AG04449 (cell line): ENCODE data around the gene NXT1.

Experiments
- CTCF ChIA-PET: fragments of 350-600 bp; formaldehyde crosslinking; extraction: SDS; loops from one replicate; lab custom pipeline; 2021; ENCODE audit warnings: antibody characterized with exemption; lab: Yijun Ruan, JAX
- POLR2A ChIA-PET: fragments of 400-600, 350-600 bp; formaldehyde crosslinking; extraction: SDS; loops from one replicate; lab custom pipeline; 2020; ENCODE audit warnings: antibody characterized with exemption, inconsistent platforms; lab: Yijun Ruan, JAX
- DNase-seq: peaks from one replicate; pipeline ENCODE4 v3.0.0-alpha.2; 2010; ENCODE audit warnings: low read depth, low spot score
- H3K4me3 ChIP-seq: 2 replicates; pipeline ENCODE4 v1.5.1; 2011; ENCODE audit warnings: low read depth, mild to moderate bottlenecking, control low read depth, low read length
- TF ChIP-seq, protein P1 (sequence below): IDR thresholded peaks from one replicate; pipeline ENCODE4 v1.5.1; 2011; ENCODE audit warnings: mild to moderate bottlenecking, moderate library complexity, low read length, control low read depth, inconsistent platforms; ENCODE audit not compliant: insufficient read depth; ENCODE audit errors: missing control alignments

The NXT1 gene

GRCh38 chr20:23349338-23350195, 1.0 kb upstream of the NXT1 start:
- peak overlapping the region; percentile 78 for H3K4me3 ChIP-seq
- TF ChIP-seq, protein P1, sequence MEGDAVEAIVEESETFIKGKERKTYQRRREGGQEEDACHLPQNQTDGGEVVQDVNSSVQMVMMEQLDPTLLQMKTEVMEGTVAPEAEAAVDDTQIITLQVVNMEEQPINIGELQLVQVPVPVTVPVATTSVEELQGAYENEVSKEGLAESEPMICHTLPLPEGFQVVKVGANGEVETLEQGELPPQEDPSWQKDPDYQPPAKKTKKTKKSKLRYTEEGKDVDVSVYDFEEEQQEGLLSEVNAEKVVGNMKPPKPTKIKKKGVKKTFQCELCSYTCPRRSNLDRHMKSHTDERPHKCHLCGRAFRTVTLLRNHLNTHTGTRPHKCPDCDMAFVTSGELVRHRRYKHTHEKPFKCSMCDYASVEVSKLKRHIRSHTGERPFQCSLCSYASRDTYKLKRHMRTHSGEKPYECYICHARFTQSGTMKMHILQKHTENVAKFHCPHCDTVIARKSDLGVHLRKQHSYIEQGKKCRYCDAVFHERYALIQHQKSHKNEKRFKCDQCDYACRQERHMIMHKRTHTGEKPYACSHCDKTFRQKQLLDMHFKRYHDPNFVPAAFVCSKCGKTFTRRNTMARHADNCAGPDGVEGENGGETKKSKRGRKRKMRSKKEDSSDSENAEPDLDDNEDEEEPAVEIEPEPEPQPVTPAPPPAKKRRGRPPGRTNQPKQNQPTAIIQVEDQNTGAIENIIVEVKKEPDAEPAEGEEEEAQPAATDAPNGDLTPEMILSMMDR: no peak
- ChIA-PET CTCF (interaction anchor here (0.5 to 4.2 kb wide), 26 partner anchors 9 to 663 kb away, joined by 3 to 43 read pairs (median 4); partner anchors contain the start of genes CST9 and NAPB), POLR2A (interaction anchor here (0.9 to 2.5 kb wide), 7 partner anchors 8 to 626 kb away, joined by 3 to 11 read pairs (median 5); partner anchors contain the start of genes GZF1 and NAPB)
- DNase-seq: peak; percentile 16

GRCh38 chr20:23350904-23351838, 580 bp downstream of the NXT1 start:
- ChIA-PET CTCF (interaction anchor here (1.0 to 3.2 kb wide), 5 partner anchors 69 to 665 kb away, joined by 4 to 24 read pairs (median 8); no protein-coding TSS in a partner anchor), POLR2A (interaction anchor here (0.7 to 2.5 kb wide), 3 partner anchors 10 to 662 kb away, joined by 3 to 11 read pairs (median 4); partner anchors contain the start of gene GZF1)
- DNase-seq: no peak
- H3K4me3 ChIP-seq: peak overlapping the region; percentile 86
- TF ChIP-seq, protein P1: no peak

GRCh38 chr20:23356203-23356602, 5.6 kb downstream of the NXT1 start:
- CTCF ChIA-PET: no interaction called here
- no peak overlapping the region for H3K4me3 ChIP-seq
- TF ChIP-seq, protein P1: no peak
- POLR2A ChIA-PET: no interaction called here
- DNase-seq: no peak

- TF ChIP-seq, protein P1: no peak
- CTCF ChIA-PET: interaction anchor here (1.2 to 2.8 kb wide), 5 partner anchors 9 to 249 kb away, joined by 3 to 19 read pairs (median 3); no protein-coding TSS in a partner anchor
- DNase-seq: peak; percentile 94
- H3K4me3 ChIP-seq: peak overlapping the region; percentile 77
- POLR2A ChIA-PET: interaction anchor here (0.6 to 1.8 kb wide), 5 partner anchors 8 to 60 kb away, joined by 3 to 6 read pairs (median 3); no protein-coding TSS in a partner anchor
Measured at GRCh38 chr20:23357767-23358562, 7.4 kb downstream of the NXT1 start.

GRCh38 chr20:23358563-23358906, 7.9 kb downstream of the NXT1 start:
- DNase-seq: no peak
- TF ChIP-seq, protein P1: no peak
- POLR2A ChIA-PET: interaction anchor here (0.6 to 1.8 kb wide), 4 partner anchors 9 to 59 kb away, joined by 3 to 6 read pairs (median 4); no protein-coding TSS in a partner anchor
- H3K4me3 ChIP-seq: peak overlapping the region; percentile 58
- CTCF ChIA-PET: interaction anchor here (1.4 to 2.8 kb wide), 5 partner anchors 9 to 666 kb away, joined by 3 to 19 read pairs (median 4); no protein-coding TSS in a partner anchor
